HCT116 (cell line): ENCODE measurements around the gene LTBP4. TPM values are rescaled to one million over a fixed set of nuclear protein-coding genes. Genes with fewer than 3 reads are reported as not detected.
A peak's percentile ranks its signal among the peaks of the same experiment; 100 is the strongest.

Experiments
- ATAC-seq: fragments of 200-7000 bp; cut with Tn5 transposase; 2 replicates; pipeline ENCODE4 v1.9.1; 2020; ENCODE audit warnings: mild to moderate bottlenecking, moderate library complexity
- BruUV-seq: library from RNA; stranded (reverse); fragments of 400-500 nt; replicated peaks from 2 replicates; lab custom pipeline; 2021; lab: Mats Ljungman, UMichigan
- CTCF ChIA-PET: fragments of 300-600 bp; sonication (Branson Sonifier 250); formaldehyde crosslinking; loops from one replicate; lab custom pipeline; 2021; ENCODE audit warnings: antibody characterized with exemption; lab: Charles Lee
- POLR2A ChIA-PET: fragments of 300-600, 350-600 bp; sonication (Branson Sonifier 250); formaldehyde crosslinking; loops from one replicate; lab custom pipeline; 2021; ENCODE audit warnings: antibody characterized with exemption; lab: Charles Lee
- RAD21 ChIA-PET, 2 experiments: fragments of 300-600 bp; sonication (Branson Sonifier 250); formaldehyde crosslinking; loops; one replicate each; lab custom pipeline; 2023; ENCODE audit warnings: low total read pairs in 2 of 2; ENCODE audit not compliant: uncharacterized antibody in 2 of 2, unreplicated experiment in 2 of 2, low non-redundant PET in 1 of 2; lab: Charles Lee
- DNase-seq: peaks from one replicate; pipeline ENCODE4 v3.0.0-alpha.2; 2010; ENCODE audit warnings: low read depth, low spot score
- H2AFZ ChIP-seq: fragments of 200-600 bp; shearing (Covaris generic), sonication (generic); 2 replicates; pipeline ENCODE4 v1.6.1; 2017; ENCODE audit warnings: low read depth, mixed run types, mixed read lengths, antibody characterized with exemption, low read length; ENCODE audit not compliant: poor library complexity, severe bottlenecking
- H3K27ac ChIP-seq: 2 replicates; pipeline ENCODE4 v1.5.1; 2012; ENCODE audit warnings: low read depth, low read length
- H3K27me3 ChIP-seq: fragments of 200-600 bp; sonication (generic); 2 replicates; pipeline ENCODE4 v1.6.1; 2016; ENCODE audit warnings: mixed run types, low read length, mixed read lengths; ENCODE audit not compliant: insufficient read depth
- H3K36me3 ChIP-seq, 2 experiments: fragments of 200-500 bp in 1 of 2; fragments of 200-600 bp in 1 of 2; sonication (Bioruptor generic) in 1 of 2; sonication (generic) in 1 of 2; 2 replicates each; pipeline versions ENCODE4 v1.5.1 to v1.6.1; 2014 to 2016; ENCODE audit warnings: low read length in 2 of 2, inconsistent platforms in 1 of 2, mixed read lengths in 1 of 2, mixed run types in 1 of 2; ENCODE audit not compliant: insufficient read depth in 2 of 2, control insufficient read depth in 1 of 2
- H3K4me1 ChIP-seq, 2 experiments: fragments of 200-600 bp in 1 of 2; sonication (generic) in 1 of 2; 2 replicates each; pipeline versions ENCODE4 v1.5.1 to v1.6.1; 2012 to 2017; ENCODE audit warnings: low read length in 2 of 2, inconsistent platforms in 1 of 2, mild to moderate bottlenecking in 1 of 2, mixed read lengths in 1 of 2, mixed run types in 1 of 2, moderate library complexity in 1 of 2; ENCODE audit not compliant: insufficient read depth in 2 of 2, control insufficient read depth in 1 of 2
- H3K4me2 ChIP-seq: fragments of 200-600 bp; sonication (generic); 2 replicates; pipeline ENCODE4 v1.6.1; 2017; ENCODE audit warnings: mixed run types, low read length, mixed read lengths
- H3K4me3 ChIP-seq, 2 experiments: fragments of 200-600 bp in 1 of 2; sonication (generic) in 1 of 2; replicated peaks in 1 of 2; 2 replicates each; pipeline ENCODE4 v1.5.1; 2011 to 2016; ENCODE audit warnings: low read length in 2 of 2, control low read depth in 1 of 2, low read depth in 1 of 2, mild to moderate bottlenecking in 1 of 2, mixed read lengths in 1 of 2, mixed run types in 1 of 2
- H3K79me2 ChIP-seq: fragments of 200-600 bp; sonication (generic); 2 replicates; pipeline ENCODE4 v1.6.1; 2017; ENCODE audit warnings: mild to moderate bottlenecking, mixed run types, low read length, moderate library complexity, mixed read lengths; ENCODE audit not compliant: insufficient read depth
- H3K9ac ChIP-seq: fragments of 200-600 bp; sonication (generic); 2 replicates; pipeline ENCODE4 v1.6.1; 2016; ENCODE audit warnings: low read length, mixed read lengths
- H3K9me2 ChIP-seq: fragments of 200-600 bp; sonication (generic), shearing (Covaris generic); 2 replicates; pipeline ENCODE4 v1.6.1; 2017; ENCODE audit warnings: mixed run types, mild to moderate bottlenecking, moderate library complexity; ENCODE audit not compliant: insufficient read depth
- H3K9me3 ChIP-seq, 2 experiments: fragments of 200-500 bp in 1 of 2; fragments of 200-600 bp in 1 of 2; sonication (Bioruptor generic) in 1 of 2; sonication (generic) in 1 of 2; 2 replicates each; pipeline ENCODE4 v1.6.1; 2014 to 2017; ENCODE audit warnings: low read length in 2 of 2, mixed read lengths in 2 of 2, inconsistent platforms in 1 of 2, low read depth in 1 of 2, mild to moderate bottlenecking in 1 of 2, mixed run types in 1 of 2, moderate library complexity in 1 of 2; ENCODE audit not compliant: control insufficient read depth in 1 of 2, insufficient read depth in 1 of 2
- H4K20me1 ChIP-seq: fragments of 200-600 bp; sonication (generic), shearing (Covaris generic); 2 replicates; pipeline ENCODE4 v1.6.1; 2017; ENCODE audit warnings: mixed run types, mild to moderate bottlenecking, moderate library complexity; ENCODE audit not compliant: insufficient read depth
- EZH2phosphoT487 ChIP-seq: fragments of 200-600 bp; IDR thresholded peaks from 2 replicates; pipeline ENCODE4 v1.6.1; 2018; ENCODE audit warnings: antibody characterized with exemption, borderline replicate concordance
- MAX ChIP-seq: IDR thresholded peaks from 2 replicates; pipeline ENCODE4 v1.6.1; 2012
- POLR2AphosphoS5 ChIP-seq: IDR thresholded peaks from 2 replicates; pipeline ENCODE4 v1.6.1; 2011; ENCODE audit warnings: mild to moderate bottlenecking, low read depth, low read length, moderate library complexity
- SP1 ChIP-seq: IDR thresholded peaks from 2 replicates; pipeline ENCODE4 v1.6.1; 2012; ENCODE audit warnings: low read depth
- TCF7L2 ChIP-seq: IDR thresholded peaks from 2 replicates; pipeline ENCODE4 v1.7.0; 2011; ENCODE audit warnings: borderline replicate concordance, inconsistent platforms; ENCODE audit not compliant: insufficient read depth, insufficient read length; ENCODE audit errors: extremely low read depth
- intact Hi-C: fragments of 100-400 bp; cut with micrococcal nuclease; formaldehyde crosslinking; loops from 2 replicates; pipeline ENCODE4 v1.10.0; 2022
- total RNA-seq: library from RNA; stranded (reverse); gene quantifications from one replicate; pipeline ENCODE4 v1.2.1, GENCODE V29; 2021; ENCODE audit not compliant: unreplicated experiment

LTBP4 gene
- total RNA-seq, 1 experiment from 2014 or later = 310 TPM

GRCh38 chr19:40611900-40612698, 10.9 kb downstream of the LTBP4 start:
- Histone ChIP-seq H3K4me1 (peaks cover 45 to 88% of the 10 kb centered on the region in 2 experiments), H3K9ac (peak overlapping the region; percentile 92; the same call in 1 of the 2 replicates), H3K9me2 (no peaks in the 10 kb centered on the region), H3K4me3 (no peak overlapping the region), H3K4me2 (peak overlapping the region; percentile 100), H3K27ac (peak overlapping the region; percentile 99), H4K20me1 (no peaks in the 10 kb centered on the region), H3K9me3 (no peaks in the 10 kb centered on the region), H2AFZ (no peak overlapping the region), H3K36me3 (peaks cover 3 to 20% of the 10 kb centered on the region in 2 experiments; a peak in 2 of 4 replicates), H3K27me3 (no peaks in the 10 kb centered on the region), H3K79me2 (peaks cover 8% of the 10 kb centered on the region; the same call in 1 of the 2 replicates)
- intact Hi-C loops = loop anchor here (5.0 kb wide), 1 partner anchor 390 kb away; no protein-coding TSS in a partner anchor
- DNase-seq (no peak), ATAC-seq (no peak)
- CTCF ChIA-PET = no interaction called here
- BruUV-seq = no TSS peak
- TF ChIP-seq EZH2phosphoT487 (no peak), MAX (no peak), SP1 (no peak), TCF7L2 (no peak), POLR2AphosphoS5 (no peak; the same call in 1 of the 2 replicates)
- POLR2A ChIA-PET = no interaction called here
- RAD21 ChIA-PET = no interaction called here
